Subcutaneous adipose tissue (tissue), 4 donors: ENCODE data around the gene XPC. TPM values are rescaled to one million over a fixed set of nuclear protein-coding genes. Genes with fewer than 3 reads are reported as not detected.

ENCODE experiments used
- CTCF ChIP-seq: fragments of 450-650 bp; IDR thresholded peaks from one replicate; pipeline ENCODE4 v1.5.1; 2016; ENCODE audit warnings: low read depth, mild to moderate bottlenecking, control low read depth, antibody characterized with exemption, moderate library complexity
- total RNA-seq, 4 donors: library from RNA; depleted of rRNA; stranded (reverse); fragments of >200 nt; gene quantifications; one replicate each; pipeline ENCODE4 v1.1.0, GENCODE V29; 2016

The XPC gene
- total RNA-seq, 4 donors from 2014 or later, result 25.4 to 70.6 (median 46.0) TPM

GRCh38 chr3:14204515-14205284 lies 26.3 kb upstream of the XPC start:
- no peak for TF ChIP-seq CTCF

GRCh38 chr3:14203521-14204079 lies 25.2 kb upstream of the XPC start:
- TF ChIP-seq CTCF, result no peak

- TF ChIP-seq CTCF, result no peak
Observed at GRCh38 chr3:14202874-14203520, 24.6 kb upstream of the XPC start.

GRCh38 chr3:14201940-14202684 lies 23.7 kb upstream of the XPC start:
- no peak for TF ChIP-seq CTCF

GRCh38 chr3:14200841-14201240 lies 22.4 kb upstream of the XPC start:
- no peak for TF ChIP-seq CTCF

- TF ChIP-seq CTCF, result no peak
Observed at GRCh38 chr3:14200276-14200675, 21.9 kb upstream of the XPC start.

- TF ChIP-seq CTCF, result no peak
Observed at GRCh38 chr3:14199641-14200040, 21.2 kb upstream of the XPC start.
